Inflammatory macrophage treated with lipopolysaccharide for 1 hour (primary cell): Measurements from ENCODE around the gene ASB10.

ENCODE experiments used
- DNase-seq, 2 donors: peaks; one replicate each; pipeline ENCODE4 v3.0.0-alpha.2; 2020 to 2022

Gene ASB10

DNA sequence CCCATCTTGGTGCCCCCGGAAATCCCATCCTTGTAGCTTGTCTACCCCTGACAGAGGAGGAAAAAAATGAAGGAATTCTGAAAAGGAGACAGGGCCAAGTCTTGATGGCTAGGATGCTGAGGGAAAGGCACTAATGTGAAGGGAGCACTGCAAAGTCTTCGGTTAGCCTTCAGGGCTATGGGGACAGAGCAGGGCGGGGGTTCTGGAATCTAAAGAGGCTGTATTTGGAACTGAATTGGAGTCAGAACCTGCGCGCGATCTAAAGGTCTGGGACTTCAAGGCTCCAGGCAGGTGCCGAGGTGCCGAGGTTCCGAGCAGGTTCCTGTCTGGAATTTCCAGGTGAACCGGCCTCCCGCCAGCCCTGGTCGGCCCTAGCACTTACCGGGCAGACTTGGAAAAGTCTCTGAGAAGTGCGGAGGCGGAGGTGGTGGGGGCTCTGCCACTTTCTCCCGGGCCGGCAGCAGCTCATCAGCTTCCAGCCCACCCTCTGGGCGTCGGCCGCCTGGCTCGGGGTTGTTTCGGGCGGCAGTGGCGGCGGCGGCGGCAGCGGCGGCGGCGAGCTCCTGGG is 20.3 kb downstream of the ASB10 start:
- DNase-seq, result no peak

DNA sequence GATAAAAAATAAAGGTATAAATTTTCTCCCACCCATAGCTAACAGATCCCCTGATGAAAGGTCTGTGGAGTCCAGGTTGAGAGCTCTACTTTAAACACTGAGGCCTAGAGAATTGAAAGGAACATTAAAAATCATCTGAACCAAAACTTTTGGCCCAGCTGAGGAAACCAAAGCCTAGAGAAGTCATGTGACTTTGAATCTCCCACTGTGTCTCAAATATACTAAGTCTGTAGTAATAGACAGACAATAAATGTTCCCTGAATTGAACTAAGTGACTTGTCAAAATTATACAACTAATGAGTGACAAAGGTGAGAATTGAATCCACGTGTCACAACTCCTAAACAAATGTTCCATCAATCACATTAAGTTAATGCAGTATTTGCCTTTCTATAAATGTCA is 25.3 kb downstream of the ASB10 start:
- no peak for DNase-seq

DNA sequence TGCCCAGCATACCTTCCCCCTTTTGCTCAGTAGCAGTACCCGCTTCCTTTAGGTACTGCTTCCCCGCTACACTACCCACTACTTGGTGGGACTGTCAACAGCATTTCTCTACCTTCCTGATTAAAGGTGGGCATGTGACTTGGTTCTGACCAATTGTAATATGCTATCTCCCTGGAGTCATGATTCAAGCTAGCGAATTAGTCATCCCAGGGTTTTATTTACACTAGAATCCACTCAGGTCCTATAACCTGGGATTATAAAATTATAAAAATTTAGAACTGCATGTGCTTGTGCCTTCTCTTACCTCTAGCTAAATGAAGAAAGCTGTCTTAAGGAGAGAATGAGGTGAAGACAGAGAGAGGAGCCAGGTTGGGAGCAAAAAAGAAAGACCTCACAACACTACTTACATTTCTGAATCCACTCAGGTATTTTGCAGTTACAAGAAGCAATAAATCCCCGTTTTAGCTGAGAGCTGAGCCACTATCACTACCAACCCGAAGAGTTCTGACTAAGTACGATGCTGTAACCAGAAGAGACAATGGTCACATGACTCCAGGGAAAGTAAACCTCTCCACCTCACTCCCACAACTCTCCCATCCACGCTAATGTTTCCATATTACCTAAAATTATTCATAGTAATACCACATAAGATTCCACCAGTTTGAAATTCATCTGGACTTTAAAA is 29.3 kb downstream of the ASB10 start:
- no peak for DNase-seq

DNA sequence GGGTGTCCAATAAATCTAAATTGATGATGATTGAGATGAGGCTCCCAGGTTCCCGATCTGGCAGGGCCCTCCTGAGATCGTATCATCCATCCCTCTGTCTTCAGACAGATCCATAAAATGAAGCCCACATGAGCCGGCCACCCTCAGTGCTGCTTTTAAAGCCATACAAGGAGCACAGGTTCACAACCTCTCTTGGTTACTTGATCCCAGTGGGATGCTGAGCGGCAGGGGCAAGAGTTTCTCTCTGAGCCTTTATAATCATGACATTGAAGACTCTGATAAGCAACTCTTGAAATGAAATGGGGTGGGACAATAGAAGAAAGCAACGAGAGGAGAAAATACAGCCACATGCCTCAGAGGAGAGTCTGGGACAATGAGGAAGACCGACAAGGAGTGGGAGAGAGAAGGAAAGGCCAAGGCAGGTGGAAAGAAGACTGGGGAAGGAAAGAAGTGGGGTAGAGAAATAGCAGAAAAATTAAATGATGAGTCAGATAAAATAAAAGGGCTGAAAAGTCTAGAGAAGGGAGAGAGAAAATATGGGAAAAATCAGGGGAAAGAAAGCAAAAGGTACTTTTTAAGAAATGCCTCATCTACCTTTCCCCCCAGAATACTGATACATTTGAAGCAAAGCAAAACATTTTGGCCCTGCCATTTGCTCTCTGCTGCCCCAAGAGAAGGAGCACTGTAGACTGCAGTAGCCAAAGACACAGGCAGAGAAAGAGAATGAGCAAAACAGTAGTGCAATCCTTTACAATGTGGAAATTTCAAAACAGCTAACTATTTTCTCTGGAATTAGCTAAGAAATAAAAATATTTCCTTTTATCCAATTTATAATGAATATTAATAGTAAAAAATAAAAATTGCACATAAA is 34.2 kb downstream of the ASB10 start:
- DNase-seq, result no peak

DNA sequence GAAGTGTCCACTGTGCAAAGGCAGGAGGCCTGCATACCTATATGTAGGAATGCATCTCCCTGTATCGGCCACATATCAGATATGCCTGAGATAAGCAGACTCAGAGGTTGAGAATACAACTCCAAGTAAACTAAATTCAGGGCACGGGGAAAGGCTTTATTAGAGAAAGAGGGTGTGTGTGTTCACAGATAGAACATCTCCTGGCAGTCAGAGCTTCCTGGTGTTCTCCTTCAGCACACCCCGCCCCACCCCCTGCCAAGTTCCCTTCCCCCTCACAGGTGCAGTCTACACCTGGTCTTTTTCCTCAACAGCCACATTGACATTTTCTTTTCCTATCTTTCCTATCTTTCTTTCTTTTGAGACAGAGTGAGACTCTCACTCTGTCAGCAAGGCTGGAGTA is 36.7 kb downstream of the ASB10 start:
- DNase-seq, result no peak

DNA sequence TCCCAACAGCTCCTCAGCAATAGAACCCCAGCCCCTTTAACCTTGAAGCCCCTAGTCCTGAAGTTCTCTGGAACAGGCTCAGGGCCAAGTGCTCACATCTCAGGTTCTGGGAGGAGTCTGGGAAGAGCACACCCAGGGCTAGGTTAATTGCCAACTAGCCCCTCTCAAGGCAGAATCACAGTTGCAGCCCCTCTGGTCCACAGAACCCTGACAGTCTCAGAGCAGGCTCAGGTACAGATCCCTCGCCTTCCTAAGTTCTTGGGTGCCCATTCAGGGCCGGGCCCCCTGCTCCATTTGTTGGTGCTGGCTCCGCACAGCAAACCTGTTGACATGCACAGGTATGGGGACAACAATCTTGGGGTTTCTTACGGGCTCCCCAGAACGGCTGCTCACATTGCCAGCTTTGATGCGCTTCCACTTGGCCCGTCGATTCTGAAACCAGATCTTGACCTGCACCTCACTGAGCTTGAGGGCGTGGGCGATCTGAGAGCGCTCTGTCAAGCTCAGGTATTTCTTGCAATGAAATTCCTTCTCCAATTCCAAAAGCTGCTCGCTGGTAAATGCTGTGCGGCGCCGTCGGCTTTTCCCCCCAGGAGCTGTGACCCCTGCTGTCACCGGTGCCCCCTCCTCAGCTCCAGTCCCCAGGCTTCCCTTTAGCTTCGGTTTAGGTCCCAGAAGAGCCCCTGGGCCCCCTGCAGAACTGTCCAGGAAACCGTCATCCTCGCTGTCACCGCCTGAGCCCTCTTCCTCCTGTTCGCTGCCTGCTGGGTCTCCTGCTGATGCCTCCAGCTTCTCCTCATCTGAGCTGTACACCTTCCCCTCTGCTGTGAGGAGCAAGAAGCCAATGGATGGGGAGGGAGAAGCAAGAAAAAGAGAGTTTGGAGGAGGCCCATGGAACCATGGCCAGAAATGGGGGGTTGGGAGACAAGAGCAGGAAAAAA is 38.5 kb downstream of the ASB10 start:
- DNase-seq, result no peak

DNA sequence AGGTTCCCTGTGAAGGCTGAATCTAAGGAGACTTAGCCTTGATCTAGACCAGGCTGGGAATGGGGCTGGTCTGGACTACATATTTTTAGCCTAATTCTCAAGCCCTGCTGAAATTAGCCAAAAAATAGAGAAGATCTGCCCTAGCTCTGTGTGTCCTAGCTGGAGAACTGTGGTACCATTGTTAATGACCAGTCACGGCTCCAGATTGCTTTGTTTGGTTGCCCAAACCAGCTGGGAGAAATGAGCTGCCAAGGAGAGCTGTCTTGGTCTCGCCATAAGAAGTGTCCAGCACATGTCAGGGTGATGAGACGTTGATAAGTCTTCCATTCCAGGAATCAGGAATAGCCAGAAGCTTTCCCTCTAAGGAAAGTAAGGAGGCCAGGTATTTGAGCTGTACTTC is 40.3 kb downstream of the ASB10 start:
- DNase-seq, result no peak

DNA sequence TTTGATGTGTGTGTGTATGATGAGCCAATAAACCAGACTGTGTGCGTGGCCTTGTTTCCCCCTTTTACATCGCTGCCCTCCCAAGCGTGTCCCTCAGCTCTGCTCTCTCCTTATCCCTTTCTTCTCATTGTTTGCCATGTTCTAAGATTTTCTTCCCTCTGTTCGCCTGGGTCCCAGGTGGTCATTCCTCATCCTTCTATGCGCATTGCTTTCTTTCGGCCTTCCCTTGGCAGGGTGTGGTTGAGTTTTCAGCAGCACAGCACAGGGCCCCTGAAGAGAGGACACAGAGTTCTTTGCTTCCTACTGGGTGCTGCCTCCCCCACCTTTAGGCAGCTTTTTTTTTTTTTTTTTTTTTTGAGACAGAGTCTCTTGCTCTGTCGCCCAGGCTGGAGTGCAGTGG is 42.7 kb downstream of the ASB10 start:
- DNase-seq, result no peak

DNA sequence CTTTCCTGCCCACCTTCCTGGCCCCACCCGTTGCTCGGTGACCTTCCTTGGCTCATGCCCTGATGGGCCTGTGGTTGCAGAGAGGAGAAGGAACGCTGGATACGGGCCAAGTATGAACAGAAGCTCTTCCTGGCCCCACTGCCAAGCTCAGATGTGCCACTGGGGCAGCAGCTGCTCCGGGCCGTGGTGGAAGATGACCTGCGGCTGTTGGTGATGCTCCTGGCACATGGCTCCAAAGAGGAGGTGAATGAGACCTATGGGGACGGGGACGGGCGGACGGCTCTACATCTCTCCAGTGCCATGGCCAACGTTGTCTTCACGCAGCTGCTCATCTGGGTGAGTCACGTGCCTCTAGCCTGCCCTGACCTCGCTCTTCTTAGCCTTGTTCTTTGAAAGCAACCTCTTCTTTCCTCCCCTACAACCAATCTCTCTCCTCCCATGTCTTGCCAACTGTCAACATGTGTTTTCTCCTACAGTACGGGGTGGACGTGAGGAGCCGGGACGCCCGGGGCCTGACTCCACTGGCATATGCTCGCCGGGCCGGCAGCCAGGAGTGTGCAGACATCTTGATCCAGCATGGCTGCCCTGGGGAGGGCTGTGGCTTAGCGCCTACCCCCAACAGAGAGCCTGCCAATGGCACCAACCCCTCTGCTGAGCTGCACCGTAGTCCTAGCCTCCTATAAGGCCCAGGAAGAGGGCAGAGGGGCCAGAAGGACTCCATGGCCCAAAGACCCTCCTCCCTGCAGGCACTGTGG is 43.6 kb downstream of the ASB10 start:
- no peak for DNase-seq

DNA sequence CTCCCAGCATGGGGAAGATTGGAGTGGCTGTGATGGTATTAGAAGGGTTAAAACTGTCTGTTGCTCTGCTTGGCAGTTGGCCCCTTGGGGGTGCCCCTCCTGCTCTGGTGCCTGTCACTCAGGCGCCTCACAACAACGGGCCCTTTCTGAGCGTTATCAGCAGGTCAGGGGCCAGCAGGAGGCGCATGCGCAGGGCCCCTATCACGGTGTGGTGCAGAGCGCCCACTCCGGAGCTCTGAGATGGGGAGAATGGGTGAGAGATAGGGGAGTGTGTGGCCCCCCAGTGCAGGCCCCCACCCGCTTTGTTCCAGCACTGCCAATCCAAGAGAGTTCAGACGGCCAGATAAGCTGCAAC is 44.4 kb downstream of the ASB10 start:
- DNase-seq, result no peak

DNA sequence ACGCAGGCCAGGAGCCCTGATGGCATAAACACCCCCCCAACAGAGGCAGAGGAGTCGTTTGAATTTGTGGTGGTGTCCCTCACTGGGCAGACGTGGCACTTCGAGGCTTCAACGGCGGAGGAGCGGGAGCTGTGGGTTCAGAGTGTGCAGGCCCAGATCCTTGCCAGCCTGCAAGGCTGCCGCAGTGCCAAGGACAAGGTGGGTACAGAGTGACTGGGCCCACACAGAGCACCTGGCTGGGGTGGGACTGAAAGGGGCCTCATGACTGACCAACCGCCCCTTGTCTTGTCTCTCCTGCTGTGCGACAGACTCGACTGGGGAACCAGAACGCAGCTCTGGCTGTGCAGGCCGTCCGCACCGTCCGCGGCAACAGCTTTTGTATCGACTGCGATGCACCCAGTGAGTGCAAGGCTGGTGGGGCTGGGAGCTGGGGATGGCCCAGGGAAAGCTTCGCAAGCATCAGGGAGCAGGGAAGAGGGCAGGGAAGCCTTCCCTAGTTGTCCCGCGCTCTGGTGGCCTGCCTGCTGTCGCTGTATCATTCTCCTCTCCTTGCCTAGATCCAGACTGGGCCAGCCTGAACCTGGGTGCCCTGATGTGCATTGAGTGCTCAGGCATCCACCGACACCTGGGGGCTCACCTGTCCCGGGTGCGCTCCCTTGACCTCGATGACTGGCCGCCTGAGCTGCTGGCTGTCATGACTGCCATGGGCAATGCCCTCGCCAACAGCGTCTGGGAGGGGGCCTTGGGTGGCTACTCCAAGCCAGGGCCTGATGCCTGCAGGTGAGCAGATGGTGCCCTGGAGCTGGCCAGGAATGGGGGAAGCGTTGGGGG is 45.0 kb downstream of the ASB10 start:
- no peak for DNase-seq

DNA sequence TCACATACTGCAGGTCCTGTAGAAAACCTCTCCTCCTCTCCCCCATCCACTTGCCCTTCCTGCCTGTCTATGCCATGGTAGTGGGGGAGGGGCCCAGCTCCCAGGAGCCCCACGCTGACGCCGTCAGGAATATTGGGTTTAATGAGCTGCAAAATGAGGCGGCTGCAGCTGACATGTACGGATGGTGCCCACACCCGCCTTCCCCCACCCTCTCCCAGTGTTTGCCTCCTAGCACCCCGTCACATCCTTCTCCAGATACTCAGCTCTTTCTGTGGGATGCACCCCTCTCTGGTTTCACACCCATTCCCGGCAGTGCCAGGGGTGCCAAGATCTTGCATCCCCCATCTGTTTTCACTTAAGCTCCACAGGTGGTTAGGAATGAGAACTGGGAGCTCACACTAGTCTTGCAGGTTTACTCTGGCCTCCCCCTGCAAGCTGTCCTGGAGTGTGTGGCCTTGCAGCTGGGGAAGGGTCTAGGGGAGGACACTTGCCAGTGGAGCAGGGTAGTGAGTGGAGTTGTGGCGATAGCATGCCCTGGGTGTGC is 45.7 kb downstream of the ASB10 start:
- DNase-seq, result no peak

DNA sequence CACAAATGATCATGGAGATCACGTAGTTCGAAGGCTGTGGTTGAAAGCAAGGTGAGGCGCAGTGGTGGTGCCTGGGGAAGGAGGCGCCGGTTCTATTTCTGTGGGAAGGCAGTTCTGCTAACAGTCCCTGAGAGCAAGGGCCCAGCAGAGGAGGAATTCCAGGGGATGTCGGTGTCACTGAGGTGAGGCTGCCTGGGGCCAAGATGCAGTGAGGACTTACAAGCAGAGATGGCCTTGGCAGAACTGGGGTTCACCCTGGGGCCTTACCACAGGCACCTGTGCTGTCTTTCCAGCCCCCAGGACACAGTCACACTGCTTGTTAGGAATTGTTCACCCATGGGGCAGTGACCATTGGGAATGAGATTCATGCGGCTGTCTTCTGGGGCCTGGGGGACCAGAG is 46.2 kb downstream of the ASB10 start:
- no peak for DNase-seq

DNA sequence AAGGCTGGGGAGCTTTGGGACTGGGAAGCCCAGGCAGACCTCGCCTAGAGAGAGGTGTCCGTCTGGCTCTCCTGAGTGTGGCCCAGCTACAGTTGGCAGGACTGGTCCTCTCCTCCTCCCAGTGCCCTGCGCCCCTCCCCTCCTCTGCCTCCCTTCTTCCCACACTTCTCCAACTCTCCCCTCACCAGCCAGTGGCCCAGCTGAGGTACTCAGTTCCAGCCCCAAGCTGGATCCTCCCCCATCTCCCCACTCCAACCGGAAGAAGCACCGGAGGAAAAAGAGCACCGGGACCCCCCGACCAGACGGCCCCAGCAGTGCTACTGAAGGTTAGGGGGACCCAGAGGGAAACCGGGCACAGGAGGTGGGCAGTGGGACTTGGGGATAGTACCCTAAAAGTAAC is 47.3 kb downstream of the ASB10 start:
- no peak for DNase-seq

DNA sequence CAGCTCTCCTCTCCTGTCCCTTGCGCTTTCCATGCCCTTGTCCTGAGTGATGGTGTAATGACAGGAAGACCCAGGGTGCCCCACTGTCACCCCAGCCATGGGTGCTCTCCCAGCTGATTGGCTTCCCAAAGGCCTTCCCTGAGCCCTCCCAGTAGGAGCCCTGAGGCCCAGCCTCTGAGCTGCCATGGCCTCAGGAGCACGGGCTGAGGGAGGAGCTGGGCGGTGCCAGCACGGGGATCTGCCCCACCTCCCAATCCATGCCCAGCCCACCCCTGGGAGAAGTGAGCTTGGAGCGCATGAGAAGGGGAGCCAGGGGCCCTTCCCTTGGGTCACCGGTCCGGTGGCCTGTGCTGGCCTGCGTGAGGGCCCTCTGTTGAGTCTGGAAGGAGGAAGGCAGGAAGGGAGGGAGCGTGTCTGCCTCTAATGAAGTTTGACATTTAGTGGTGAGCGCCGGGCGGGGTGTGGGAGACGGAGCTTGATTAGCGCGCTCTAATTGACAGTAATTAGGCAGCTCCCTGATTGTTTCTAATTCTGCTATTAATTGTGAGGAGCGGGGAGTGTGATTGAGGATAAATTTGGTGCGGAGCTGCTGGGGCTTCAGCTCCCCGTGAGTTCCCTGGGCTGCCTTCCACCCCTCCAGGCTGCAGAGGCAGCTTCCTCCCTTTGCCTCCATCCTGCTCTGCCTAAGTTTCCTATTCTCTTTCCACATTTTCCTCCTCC is 47.8 kb downstream of the ASB10 start:
- DNase-seq, result no peak

DNA sequence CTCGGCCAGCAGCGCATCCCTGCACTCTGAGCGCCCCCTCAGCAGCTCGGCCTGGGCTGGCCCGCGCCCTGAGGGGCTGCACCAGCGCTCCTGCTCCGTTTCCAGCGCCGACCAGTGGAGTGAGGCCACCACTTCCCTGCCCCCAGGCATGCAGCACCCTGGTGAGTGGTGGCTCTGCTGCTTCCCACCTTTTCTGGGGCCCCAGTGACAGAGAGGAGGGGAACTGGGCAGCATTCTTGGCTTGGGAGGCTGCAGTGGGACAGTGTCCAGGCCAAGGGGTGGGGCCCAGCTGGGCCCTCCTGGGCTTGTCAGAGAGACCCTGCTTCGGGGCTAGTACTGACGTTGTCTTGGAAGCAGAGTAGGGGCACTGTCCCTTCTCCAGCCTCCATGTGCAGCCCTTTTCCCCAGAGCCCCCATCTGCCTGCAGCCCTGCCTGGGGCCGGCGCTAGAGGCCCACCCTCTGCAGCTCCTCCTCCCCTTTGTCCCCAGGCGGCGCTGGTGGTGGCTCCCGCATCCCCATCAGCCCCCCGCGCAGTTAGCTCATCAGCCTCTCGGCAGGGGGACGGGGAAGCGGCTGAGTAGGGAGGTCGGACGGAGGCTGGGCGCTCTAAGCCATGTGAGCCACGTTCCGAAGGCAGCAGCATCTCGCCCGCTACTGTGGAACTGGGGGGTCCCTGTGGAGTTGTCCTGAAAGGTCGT is 48.7 kb downstream of the ASB10 start:
- DNase-seq, result no peak

DNA sequence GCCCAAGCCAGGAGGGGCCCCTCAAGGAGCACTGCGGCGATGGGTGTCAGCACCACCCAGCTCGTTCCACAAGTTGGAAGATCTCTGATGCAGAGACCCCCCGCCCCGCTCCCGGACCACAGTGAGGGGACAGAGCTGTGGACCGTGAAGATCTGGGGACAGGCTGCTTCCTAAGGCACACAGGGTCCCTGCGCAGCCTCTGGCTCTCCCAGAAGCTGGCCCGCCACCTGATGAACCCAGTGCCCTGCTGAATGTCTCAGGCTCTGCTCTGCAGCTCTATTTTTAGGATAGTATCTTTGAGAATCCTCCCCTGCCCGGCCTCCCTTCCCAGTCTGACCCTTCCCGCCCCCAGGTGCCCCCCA is 49.3 kb downstream of the ASB10 start:
- DNase-seq, result no peak

DNA sequence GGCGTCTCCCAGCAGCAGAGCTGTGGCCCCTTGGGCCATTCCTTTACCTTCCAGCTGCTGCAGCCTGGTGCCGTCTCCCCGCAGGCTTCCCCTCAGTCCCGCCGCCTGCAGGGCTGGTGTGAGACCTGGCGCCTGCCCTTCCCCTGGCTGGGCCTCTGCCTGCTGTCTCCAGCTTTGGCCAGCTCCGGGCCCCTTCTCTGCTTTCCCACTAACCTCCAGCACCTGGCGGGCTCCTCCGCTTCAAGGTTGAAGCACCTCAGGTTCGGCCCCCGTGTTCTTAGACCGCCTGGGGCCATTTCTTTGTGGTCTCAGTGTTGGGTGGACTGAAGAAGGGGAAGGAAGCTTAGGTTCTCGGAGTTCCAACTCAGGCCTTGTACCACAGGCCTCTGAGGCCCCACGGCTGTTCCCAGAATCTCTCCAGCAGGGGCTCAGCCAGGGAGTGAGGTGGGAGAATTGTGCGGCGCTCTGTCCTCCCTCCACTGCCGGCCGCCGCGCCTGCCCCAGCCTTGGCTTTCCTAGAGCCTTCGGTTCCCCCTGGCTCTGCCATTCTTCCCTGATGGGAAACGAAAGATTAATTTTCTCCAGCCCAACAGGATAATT is 49.9 kb downstream of the ASB10 start:
- DNase-seq, result no peak
